Measurements from ENCODE around the gene XPO6.

DNA sequence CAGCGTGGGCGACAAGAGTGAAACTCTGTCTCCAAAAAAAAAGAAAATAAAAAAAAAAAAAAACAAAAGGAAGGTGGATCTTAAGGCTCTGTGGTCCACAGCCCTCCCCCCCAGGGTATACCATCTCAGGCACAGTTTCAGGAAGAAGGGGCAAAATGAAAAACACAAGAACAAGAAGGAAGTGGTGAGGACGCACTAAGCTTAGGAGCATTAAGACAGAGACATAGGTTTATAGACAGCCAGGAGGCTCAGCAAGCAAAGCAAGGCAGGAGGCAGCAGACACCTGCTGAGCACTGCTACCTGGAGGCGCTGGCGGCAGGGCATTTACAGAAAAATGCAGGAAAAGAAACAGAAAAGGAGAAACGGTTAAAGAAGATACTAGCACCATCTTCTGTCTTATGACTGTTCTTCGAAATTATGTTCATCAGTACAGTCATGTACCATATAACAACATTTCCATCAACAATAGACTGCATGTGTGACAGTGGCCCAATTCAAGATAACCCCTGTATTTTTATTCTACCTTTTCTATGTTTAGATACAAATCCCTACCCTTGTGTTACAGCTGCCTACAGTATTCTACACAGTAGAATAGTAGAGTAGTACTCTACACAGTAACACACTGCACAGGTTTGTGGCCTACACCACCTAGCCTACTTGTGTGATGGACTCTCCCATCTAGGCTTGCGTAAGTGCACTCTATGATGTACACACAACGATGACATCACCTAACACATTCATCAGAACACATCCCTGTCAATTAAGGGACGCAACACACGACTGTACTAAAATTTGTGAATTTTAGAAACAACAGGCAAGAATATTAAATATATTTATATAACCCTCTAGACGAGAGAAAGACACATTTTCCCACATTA lies 62.5 kb downstream of the XPO6 start:
- TF ChIP-seq FOXK2 (IDR thresholded peaks at IDR 0.05) (no peak), HDGF (IDR thresholded peaks at IDR 0.05; ENCODE audit: borderline replicate concordance) (no peak), SUZ12 (IDR thresholded peaks at IDR 0.05) (no peak), ARNT (IDR thresholded peaks at IDR 0.05) (no peak), FOXA1 (IDR thresholded peaks at IDR 0.05) (no peak), ELF4 (IDR thresholded peaks at IDR 0.05) (no peak)
- TF ChIP-seq, protein P1, sequence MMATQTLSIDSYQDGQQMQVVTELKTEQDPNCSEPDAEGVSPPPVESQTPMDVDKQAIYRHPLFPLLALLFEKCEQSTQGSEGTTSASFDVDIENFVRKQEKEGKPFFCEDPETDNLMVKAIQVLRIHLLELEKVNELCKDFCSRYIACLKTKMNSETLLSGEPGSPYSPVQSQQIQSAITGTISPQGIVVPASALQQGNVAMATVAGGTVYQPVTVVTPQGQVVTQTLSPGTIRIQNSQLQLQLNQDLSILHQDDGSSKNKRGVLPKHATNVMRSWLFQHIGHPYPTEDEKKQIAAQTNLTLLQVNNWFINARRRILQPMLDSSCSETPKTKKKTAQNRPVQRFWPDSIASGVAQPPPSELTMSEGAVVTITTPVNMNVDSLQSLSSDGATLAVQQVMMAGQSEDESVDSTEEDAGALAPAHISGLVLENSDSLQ (IDR thresholded peaks at IDR 0.05), result no peak

Data from HEK293T (cell line).